ENCODE measurements around the gene AP5B1.
A peak's percentile ranks its signal among the peaks of the same experiment; 100 is the strongest.

Gene AP5B1

DNA sequence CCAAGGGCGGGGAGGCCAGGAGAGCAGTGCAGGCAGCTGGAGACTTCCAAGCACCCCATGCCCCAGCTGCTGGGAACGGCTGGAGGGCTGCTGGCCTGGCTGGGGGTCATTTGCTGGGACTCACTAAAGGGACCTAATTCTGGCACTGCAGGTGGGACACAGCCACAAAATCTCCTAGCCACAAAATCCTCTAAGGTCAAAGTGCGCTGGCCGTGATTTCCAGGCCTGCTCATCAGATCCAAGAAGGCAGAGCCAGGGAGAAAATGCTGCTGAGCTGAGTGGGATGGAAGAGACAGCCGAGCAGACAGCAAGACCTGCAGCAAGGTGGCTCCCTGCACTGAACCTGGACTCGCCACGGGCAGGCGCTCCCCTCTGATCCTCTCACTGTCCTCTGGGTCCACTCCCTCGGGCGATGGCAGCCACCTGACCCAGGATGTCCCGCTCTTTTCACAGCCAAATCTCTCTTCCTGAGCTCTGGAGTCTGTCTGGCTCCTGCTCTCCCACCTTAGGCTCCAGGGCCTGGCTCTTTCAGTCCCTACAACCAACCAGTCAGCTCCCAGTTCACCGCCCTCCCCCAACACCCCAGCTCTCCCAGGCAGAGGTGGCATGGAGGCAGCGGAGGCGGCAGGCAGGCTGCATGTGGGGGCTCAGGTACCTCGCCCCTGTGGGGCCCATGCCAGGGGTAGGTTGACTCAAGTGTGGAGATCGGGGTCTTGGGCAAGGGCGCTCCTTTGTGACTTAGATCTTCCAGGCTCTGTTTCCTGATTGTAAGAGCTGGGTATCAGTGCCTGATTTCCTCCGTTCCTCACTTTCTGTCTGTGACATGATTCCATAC, 20.6 kb upstream of the AP5B1 start:
- DNase-seq, result no peak

DNA sequence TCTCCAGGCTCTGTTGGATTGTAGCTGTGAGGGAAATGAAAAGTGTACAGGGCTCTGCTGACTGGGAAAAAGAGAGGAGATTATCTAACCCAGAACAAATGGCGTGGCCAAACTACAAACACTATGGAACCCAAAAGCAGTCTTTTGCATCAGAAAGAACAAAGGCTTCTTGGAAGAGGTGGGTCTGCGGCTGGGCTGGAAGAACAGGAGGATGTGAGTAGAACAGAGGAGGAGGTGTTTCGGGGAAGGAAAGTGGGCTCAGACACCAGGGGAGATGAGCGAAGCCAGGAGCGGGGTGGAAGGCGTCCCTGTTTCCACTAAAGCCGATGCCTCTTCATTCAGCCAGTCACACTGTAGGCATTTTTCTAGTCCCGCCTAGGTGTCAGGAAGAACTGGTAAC, 18.1 kb upstream of the AP5B1 start:
- no peak for DNase-seq

DNA sequence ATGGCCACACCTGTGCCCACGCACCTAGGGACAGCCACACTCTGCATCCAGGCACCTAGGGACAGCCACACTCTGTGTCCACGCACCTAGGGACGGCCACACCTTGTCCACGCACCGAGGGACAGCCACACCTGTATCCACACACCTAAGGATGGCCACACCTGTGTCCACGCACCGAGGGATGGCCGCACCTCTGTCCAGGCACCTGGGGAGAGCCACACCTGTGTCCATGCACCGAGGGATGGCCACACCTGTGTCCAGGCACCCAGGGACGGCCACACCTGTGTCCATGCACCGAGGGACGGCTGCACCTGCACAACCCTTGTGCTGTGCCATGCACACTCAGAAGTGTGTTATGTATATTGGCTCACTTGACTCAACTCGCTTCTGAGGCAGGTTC, 16.9 kb upstream of the AP5B1 start:
- no peak for DNase-seq

DNA sequence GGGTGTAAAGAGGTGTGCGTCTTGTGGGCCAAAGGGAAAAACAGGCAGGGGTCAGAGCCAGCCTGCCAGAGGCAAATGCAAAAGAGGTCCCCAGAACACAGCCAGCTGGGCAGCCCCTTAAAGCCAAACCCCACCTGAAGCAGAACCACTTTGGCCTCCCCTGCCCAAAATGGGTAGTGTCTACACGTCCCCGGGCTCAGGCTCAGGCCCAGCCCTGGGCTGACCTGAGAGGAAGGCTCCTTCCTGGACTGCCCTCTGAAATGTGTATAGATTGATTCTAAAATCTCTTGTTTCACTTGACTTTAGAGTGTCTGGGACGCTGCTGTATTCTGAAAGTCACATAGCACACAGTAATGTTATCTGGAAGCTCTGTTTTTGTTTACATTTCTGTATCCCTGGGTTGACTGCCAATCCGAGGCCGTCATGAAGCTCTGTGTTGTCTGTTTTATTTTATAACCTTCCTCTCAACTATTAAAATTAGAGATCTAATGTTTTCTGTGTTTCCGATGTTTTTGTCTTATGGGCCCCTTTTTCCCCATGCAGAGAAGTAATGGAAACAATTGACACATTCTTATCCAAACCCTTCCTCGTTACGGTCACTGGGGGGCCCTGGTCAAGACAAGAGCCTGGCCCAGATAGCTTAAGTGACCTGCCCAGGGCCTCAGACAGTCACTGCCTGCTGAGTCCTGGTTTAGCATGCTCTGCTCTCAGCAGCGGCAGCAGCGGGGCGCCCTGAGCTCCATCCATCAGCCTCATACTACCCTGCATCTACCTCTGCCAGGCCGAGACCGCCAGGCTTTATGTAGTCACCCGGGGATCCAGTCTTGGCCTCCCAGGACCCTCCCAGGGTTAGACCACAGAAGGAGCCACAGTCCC, 16.2 kb upstream of the AP5B1 start:
- DNase-seq, result no peak

DNA sequence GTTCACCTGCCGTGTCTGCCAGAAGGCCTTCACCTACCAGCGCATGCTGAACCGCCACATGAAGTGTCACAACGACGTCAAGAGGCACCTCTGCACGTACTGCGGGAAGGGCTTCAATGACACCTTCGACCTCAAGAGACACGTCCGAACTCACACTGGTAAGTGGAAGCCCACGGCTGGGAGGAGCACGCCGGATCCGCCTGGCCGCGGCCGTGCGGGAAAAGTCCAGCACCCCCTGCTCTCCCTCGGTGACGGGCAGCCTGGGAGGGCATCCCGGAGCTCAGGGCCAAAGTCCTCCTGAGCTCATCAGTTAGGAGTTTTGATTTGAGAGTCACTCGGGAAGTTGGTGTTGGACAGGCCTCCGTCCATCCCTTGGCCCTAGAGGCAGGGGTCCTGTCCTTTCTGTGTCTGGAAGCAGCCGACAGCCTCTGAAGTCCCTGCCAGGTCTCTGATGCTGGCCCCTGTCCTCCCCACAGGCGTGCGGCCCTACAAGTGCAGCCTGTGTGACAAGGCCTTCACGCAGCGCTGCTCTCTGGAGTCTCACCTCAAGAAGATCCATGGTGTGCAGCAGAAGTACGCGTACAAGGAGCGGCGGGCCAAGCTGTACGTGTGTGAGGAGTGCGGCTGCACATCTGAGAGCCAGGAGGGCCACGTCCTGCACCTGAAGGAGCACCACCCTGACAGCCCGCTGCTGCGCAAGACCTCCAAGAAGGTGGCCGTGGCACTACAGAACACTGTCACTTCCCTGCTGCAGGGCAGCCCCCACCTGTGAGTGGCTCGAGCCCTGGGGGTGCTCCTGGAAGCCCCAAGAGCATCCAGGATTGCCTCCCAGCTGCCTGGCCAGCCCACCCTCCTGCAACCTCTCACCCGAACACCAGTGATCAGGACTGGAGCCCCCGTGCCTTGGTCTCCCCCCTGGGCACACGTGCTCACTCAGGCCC, 14.1 kb upstream of the AP5B1 start:
- no peak for DNase-seq

DNA sequence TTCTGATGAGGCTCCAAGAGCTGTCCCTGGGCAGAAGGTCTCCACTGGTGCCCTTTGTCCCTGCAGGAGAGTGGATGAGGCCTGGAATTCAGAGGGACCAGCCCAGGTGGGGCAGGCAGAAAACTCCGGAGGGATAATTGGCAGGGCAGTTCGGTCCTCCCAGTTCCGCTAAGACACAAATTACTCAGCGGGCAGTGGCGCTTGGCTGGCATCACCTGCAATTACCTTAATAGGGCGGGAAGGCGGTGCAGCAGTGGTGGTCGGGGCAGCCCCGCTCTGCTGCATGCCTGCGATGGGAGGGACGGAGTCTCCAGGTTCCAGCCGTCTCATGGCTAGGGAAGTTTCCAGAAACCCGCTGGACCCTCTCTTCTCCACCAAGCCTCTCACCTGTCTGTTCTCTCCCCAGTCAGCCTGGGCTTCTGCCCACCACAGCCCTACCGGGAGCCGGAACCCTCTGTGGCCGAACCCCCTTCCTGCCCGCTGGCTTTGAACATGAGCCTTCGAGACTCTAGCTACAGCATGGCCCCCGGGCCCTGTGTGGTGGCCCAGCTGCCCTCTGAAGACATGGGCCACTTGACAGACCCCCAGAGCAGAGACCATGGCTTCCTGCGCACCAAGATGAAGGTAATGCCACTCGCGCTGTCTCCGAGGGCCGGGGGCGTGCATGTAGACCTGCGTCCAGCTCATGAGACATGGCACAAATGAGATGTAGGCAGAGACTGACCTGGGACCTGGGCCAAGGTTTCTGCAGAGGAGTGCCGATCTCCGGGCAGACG, 13.0 kb upstream of the AP5B1 start:
- DNase-seq, result no peak

DNA sequence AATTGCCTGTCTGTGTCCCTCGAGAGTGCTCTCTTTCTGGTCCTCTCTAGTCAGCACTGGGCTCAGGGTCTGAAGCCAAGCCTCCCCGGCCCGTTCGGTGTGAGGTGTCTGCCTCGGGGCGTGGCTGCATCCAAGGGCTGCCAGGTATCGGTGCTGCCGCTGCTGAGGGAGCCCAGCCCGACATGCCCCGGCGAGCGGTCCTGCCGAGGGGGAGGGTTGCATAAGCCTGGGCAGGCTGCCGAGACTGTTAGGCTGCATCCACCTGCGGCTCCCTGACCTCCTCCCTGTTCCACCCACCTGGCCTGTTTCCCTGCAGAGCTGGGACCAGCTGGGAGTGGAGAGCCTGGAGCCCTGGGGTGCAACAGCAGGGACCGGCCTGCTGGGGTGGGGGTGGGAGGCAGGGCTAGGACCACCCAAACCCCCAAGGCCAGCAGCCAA, 12.4 kb upstream of the AP5B1 start:
- no peak for DNase-seq

DNA sequence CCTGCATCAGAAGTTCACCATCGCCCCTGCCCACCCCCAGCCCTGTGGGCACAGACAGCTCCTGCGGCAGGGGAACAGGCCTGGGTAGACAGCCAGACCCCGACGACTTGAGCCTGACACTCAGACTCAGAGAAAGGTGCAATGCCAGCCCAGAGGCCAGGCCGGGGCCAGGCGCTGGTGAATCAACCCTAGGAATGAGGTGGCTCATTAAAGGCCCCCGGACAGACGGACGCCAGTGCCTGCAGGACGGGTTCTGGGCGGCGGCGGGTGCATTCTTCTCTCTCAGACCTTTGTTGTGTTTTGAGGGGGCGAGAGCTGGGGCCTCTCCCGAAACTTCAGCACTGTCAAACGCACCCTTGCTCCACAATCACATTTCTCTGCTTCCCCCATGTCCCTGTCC, 11.7 kb upstream of the AP5B1 start:
- DNase-seq, result no peak

DNA sequence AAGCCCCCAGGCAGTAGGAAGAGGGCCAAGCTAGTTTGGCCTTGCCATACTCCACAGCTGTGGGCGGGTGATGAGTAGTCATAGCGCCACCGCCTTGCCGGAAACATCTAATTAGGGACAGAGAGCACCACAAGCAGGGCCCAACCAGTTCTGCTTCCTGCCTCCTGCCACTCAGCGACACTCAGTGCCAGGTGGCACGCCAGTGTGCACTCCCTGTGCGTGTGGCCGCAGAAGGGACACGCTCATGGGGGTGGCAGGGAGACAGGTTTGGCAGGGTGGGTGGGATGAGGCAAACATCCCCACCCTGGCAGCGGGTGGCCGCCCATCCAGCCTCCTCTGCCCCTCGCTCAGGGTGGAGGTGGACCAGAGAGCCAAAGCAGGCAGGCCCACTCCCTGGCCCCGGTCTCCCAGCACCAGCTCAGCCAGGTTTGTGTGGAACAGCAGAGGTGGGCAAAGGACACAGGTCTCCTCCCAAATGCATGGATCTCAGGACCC, 11.0 kb upstream of the AP5B1 start:
- DNase-seq, result peak in 1 of 2 experiments; percentile 30

DNA sequence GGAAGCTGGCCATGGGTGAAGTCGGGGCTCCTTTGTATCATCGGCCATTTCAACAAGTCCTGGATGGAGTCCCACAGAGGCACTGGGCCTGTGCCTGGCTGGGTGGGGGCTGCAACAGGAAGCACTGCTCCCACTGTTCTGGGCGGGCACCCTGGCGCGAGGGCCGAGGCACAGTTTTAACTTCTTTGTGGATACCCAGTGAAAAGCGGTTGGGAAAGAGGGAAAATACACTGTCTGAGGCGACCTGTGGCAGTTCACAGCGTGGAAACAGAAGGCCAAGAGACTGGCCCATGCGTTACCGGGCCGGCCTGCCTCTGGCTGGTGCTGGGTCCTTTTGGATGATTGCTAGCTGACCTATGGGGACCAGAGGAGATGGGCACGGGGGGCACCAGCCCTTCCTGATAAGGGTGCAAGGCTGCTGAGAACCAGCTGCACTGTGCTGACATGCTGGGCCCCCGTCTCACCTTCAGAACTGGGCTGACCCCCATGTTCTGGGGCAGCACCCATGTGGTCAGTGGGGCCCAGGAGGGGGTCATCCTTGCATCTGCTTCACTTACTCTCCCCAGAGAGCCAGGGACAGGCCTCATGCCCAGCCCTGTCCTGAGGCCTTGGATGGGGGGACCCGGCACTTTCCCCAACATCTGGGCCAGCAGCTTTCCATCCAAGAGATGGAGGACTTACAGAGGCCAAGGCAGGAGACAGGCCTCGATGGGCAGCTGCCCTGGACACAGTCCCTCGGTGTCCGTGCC, 10.3 kb upstream of the AP5B1 start:
- no peak for DNase-seq

DNA sequence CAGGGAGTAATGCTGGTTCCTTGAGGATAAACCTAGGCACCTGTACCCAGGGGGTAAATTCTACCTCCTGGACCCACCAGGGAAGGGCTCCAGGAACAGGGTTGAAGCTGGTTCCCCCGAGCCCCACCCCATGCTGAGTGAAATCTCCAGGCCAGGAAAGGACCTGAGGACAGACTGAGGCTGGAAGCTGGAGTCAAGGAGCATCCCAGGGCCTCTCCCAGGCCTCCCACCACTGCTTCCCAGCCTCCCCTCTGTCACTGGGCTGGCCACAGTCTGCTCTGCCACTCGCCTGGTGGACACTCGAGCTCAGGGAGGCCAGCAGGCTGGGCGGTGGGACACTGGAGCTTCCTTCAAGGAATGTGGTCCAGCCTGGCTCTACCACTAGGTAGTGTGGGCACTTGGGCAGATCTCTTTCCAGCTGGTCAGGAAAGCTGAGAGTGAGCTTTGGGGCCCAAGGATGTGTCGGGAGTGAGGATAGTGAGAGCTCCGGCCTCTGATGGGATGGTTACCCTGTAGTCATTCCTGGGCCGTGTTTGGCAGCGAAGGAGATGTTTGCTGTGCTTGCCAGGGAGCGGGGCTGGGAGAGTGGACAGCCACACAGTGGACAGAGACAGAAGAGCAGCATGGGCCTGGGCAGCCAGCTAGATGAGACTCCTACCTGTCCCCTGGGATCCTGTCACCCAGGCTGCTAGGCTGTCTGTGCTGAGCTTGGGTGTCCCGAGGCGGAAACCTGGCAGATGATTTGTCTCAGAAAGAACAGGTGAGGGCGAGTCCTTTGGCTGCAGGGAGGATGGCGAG, 9.5 kb upstream of the AP5B1 start:
- no peak for DNase-seq

DNA sequence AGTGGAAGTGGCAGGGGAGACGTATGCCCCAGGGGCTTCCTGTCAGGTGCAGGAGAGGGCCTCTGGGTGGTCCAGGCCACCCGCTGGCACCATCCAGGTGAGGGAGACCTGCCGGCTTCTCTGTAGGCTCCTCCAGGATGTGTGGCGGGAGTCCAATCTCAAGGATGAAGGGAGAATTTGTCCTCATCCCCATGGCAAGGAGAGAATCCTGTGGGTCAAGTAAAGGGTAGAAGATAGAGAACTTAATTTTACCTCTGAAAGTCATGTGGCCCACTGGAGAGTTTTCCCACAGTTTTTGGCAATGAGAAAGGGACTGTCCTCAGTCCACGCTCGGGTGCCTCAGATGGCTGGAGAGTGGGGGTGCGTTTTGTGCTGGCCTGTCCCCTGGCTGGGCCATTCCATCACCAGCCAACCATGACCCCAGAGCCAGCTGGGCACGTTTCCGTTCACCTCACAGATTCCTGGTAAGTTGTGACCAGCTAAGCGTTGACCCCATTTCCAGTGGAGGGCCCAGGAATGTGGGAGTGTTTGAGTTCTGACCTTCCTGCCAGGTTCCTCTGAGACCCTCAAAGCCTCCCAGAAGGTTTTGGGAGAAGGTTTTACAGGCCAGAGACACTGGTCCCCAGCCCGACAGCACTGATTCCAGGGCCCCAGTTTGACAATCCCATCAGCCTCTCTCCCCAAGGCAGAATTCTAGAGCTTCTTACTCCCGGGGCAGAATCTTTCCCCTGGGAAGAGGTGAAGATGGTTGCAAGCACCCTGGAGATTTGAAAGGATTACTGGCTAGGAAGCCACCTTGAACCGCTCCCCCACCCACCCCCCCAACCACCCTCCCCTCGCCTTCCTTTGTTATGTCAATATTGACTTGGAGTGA, 8.7 kb upstream of the AP5B1 start:
- DNase-seq, result no peak

DNA sequence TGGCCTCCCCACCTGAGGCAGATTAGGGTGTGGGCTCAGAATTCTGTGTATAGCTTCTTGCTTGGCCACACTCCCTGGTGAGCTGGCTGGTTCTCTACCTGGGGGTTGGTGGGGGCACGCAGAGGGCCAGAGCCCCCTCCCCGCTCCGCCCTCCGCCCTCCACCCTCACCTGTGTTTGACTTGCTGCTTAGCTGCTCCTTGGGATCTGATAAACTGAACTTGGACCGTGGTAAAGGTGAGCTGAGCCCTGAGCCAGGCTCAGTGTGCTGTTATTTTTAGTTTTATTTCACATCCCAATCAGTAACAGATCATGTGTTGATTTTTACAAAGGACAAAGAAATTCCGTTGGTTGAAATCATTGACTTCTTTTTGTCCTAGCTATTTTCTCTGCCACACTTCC, 8.0 kb upstream of the AP5B1 start:
- DNase-seq, result no peak

DNA sequence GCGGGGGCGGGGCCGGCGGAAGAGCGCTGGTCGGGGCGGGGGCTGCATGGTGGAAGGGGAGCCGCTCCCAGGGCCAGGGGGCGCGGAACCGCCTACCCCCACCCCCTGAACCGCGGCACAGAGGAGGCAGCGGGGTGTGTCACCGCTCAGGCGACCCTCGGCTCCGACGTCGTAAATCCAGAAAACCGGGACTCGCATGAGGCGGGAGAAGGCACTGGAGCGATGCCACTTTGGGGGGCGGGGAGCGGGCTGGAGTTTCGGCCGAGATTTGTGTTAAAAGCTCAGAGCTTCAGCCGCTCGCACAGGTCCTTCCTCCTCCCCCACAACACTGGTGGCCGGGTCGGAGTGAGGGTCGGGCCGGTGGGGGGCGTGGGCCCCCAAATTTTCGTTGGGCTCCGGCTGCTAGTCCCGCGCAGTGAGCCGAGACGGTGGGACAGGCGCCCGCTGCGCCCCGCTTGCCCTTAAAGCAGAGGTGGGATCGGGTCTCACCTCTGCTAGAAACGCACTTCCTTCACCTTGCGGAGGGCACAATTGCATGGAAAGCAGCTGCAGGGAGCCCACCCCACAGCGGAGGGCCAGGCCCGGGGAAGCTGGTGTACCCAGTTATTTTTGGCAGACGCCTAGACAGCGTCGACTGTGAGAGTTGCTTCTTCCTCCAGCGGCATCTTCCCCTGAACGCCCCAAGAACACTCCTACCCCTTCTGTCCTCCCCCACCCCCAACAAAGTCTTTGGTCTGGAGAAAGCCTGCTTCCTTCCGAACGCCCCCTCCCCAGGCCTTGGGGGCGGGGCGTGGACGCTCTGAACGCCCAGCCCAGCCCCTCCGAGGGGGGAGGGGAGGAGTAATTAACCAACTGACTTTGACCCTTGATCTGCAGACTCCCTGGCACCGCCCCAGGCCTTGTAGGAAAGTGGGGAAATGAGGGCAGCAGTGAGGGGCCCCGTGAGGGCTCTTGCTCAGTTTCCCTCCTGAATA, 7.2 kb upstream of the AP5B1 start:
- DNase-seq, result no peak

DNA sequence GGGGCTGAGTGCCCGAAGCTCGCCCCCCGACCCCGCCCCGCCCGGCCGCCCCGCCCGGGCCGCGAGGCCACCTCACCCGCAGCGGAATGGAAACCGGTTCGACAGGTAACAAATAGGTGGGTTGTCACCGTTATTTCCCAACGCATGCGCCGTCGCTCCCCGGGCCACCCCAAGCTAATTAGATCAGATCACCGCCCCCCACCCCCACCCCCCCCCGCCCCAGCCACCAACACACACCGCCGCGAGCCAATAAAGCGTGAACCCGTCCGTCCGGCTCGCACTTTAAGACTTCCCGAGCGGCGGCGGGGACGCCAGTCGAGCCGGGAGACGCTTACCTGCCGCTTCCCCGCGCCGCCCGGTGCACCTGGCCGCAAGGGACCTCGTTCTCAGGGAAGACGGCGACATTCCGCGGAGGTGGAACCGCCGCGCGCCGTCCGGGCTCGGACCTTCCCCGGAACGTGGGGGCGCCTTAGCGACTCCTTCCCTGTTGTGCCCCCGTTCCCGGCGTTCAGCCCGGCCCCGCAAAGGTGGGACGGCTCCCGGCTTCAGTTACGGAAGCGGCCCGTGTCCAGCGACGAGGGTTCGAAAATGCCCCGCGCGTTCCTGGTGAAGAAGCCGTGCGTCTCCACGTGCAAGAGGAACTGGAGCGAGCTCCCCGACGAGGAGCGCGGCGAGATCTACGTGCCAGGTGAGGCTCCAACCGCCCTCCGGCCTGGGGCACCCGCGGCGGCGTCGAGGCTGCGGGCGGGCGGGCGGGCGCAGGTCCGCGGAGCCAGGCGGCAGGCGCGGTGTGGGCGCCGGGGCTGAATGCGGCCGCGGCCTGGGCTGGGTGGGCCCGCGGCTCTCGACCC, 6.2 kb upstream of the AP5B1 start, which contains the start of gene OVOL1:
Gene OVOL1 (plus strand): TSS at position 278 of the 851 bp plus-strand sequence. CDS start 311 bp downstream, at position 589.
- no peak for DNase-seq

DNA sequence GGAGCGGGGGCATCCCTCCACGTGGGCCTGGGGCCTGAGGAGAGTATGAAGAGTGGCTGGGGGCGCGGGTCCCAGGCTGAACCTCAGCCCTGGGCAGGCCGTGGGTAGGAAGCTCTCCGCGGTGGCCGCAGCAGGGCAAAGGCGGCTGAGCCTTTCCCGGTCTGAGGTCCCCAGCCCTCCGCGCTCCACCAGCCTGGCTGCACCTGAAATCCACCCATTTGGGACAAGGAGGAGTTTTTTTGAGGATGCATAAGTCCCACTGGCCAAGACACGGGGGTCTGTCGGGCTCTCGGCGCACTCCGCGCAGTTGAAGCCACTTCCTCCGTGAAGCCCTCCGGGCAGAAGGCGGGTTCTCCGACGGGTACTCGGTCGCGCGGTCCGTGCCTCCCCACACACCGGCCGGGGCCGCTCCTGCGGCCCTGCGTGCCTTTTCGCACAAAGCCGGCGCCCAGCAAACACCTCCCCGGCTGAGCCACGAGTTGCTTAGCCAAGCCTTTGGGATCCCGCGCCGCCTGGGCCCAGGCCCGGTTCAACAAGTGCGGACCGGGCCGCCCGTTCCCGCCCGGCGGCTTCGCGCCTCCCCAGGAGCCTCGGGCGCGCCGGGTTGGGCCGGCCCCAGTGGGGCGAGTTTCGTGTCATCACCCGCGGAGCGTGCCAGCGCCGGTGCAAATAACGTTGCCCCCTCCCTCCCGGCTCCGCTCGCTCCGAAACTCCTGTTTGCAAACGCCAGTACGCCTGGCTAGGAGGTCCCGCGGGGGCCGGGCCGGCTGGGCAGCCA, 5.4 kb upstream of the AP5B1 start:
- no peak for DNase-seq
